ENCODE data around the gene MOCS1.

The MOCS1 gene

GRCh38 chr6:39924283-39924682 lies 10.0 kb downstream of the MOCS1 start:
- DNase-seq (ENCODE audit: low spot score) = no peak

GRCh38 chr6:39923861-39924260 lies 10.4 kb downstream of the MOCS1 start:
- DNase-seq (ENCODE audit: low spot score) = no peak

- DNase-seq (ENCODE audit: low spot score) = no peak
These were observed 10.9 kb downstream of the MOCS1 start for GRCh38 chr6:39923394-39923793.

- no peak for DNase-seq (ENCODE audit: low spot score)
These were observed 11.4 kb downstream of the MOCS1 start for GRCh38 chr6:39922821-39923220.

GRCh38 chr6:39920157-39920556 lies 14.1 kb downstream of the MOCS1 start:
- DNase-seq (ENCODE audit: low spot score) = no peak

GRCh38 chr6:39918831-39919230 lies 15.4 kb downstream of the MOCS1 start:
- no peak for DNase-seq (ENCODE audit: low spot score)

- no peak for DNase-seq (ENCODE audit: low spot score)
These were observed 16.3 kb downstream of the MOCS1 start for GRCh38 chr6:39917981-39918380.

GRCh38 chr6:39917329-39917728 lies 16.9 kb downstream of the MOCS1 start:
- no peak for DNase-seq (ENCODE audit: low spot score)

GRCh38 chr6:39915866-39916265 lies 18.4 kb downstream of the MOCS1 start:
- DNase-seq (ENCODE audit: low spot score) = no peak

- DNase-seq (ENCODE audit: low spot score) = no peak
These were observed 20.0 kb downstream of the MOCS1 start for GRCh38 chr6:39914239-39914638.

GRCh38 chr6:39913391-39913916 lies 20.8 kb downstream of the MOCS1 start:
- no peak for DNase-seq (ENCODE audit: low spot score)

- no peak for DNase-seq (ENCODE audit: low spot score)
These were observed 21.8 kb downstream of the MOCS1 start for GRCh38 chr6:39912446-39912845.

GRCh38 chr6:39911513-39912125 lies 22.6 kb downstream of the MOCS1 start:
- no peak for DNase-seq (ENCODE audit: low spot score)

- no peak for DNase-seq (ENCODE audit: low spot score)
These were observed 23.5 kb downstream of the MOCS1 start for GRCh38 chr6:39910744-39911143.

- no peak for DNase-seq (ENCODE audit: low spot score)
These were observed 24.1 kb downstream of the MOCS1 start for GRCh38 chr6:39910164-39910563.

GRCh38 chr6:39909701-39910100 lies 24.6 kb downstream of the MOCS1 start:
- no peak for DNase-seq (ENCODE audit: low spot score)

GRCh38 chr6:39908838-39909583 lies 25.3 kb downstream of the MOCS1 start:
- DNase-seq (ENCODE audit: low spot score) = no peak

GRCh38 chr6:39907871-39908575 lies 26.2 kb downstream of the MOCS1 start:
- no peak for DNase-seq (ENCODE audit: low spot score)

- no peak for DNase-seq (ENCODE audit: low spot score)
These were observed 27.9 kb downstream of the MOCS1 start for GRCh38 chr6:39906318-39906761.

- no peak for DNase-seq (ENCODE audit: low spot score)
These were observed 28.7 kb downstream of the MOCS1 start for GRCh38 chr6:39905640-39905975.

- DNase-seq (ENCODE audit: low spot score) = no peak
These were observed 29.2 kb downstream of the MOCS1 start for GRCh38 chr6:39904946-39905639.

GRCh38 chr6:39903656-39904055 lies 30.6 kb downstream of the MOCS1 start:
- no peak for DNase-seq (ENCODE audit: low spot score)
